Mesenchymal stem cell (in vitro differentiated cells and primary cell): Measurements from ENCODE around the gene GARNL3.

Experiments used
- DNase-seq: peaks from one replicate; pipeline ENCODE4 v3.0.0-alpha.2; 2013
- H2AFZ ChIP-seq: one replicate; pipeline ENCODE4 v1.6.1; 2013; ENCODE audit warnings: low read depth, mild to moderate bottlenecking, control low read depth, inconsistent platforms, low read length, moderate library complexity
- H2AK5ac ChIP-seq: 2 replicates; pipeline ENCODE4 v1.6.1; 2013; ENCODE audit warnings: low read length, moderate library complexity, mild to moderate bottlenecking, inconsistent platforms; ENCODE audit not compliant: severe bottlenecking
- H2BK120ac ChIP-seq: one replicate; pipeline ENCODE4 v1.6.1; 2013; ENCODE audit warnings: low read depth, mild to moderate bottlenecking, inconsistent platforms, low read length, moderate library complexity
- H2BK12ac ChIP-seq, 2 experiments: one replicate each; pipeline ENCODE4 v1.6.1; 2013; ENCODE audit warnings: inconsistent platforms in 2 of 2, low read length in 2 of 2, mild to moderate bottlenecking in 2 of 2, moderate library complexity in 2 of 2, control low read depth in 1 of 2
- H2BK15ac ChIP-seq: one replicate; pipeline ENCODE4 v1.6.1; 2013; ENCODE audit warnings: mild to moderate bottlenecking, low read depth, inconsistent platforms; ENCODE audit not compliant: poor library complexity, severe bottlenecking
- H2BK5ac ChIP-seq: 2 replicates; pipeline ENCODE4 v1.6.1; 2013; ENCODE audit warnings: low read depth, mild to moderate bottlenecking, low read length, control low read depth, inconsistent platforms; ENCODE audit not compliant: poor library complexity, severe bottlenecking
- H3K14ac ChIP-seq, 2 experiments: one replicate each; pipeline ENCODE4 v1.6.1; 2013; ENCODE audit warnings: inconsistent platforms in 2 of 2, low read length in 2 of 2, control low read depth in 1 of 2, mild to moderate bottlenecking in 1 of 2, moderate library complexity in 1 of 2
- H3K18ac ChIP-seq, 2 experiments: one replicate each; pipeline ENCODE4 v1.6.1; 2013; ENCODE audit warnings: inconsistent platforms in 2 of 2, low read length in 2 of 2, control low read depth in 1 of 2, low read depth in 1 of 2, mild to moderate bottlenecking in 1 of 2
- H3K23ac ChIP-seq, 2 experiments: one replicate each; pipeline ENCODE4 v1.6.1; 2013; ENCODE audit warnings: inconsistent platforms in 2 of 2, low read length in 2 of 2, mild to moderate bottlenecking in 2 of 2, moderate library complexity in 2 of 2, control low read depth in 1 of 2
- H3K27ac ChIP-seq: 2 replicates; pipeline ENCODE4 v1.5.1; 2013; ENCODE audit warnings: mild to moderate bottlenecking, moderate library complexity, low read length, control low read depth, inconsistent platforms; ENCODE audit not compliant: poor library complexity, severe bottlenecking
- H3K27me3 ChIP-seq, 2 experiments: 2 replicates each; pipeline versions ENCODE4 v1.6.1 to v1.7.0; 2013; ENCODE audit warnings: low read length in 2 of 2, mild to moderate bottlenecking in 2 of 2, moderate library complexity in 2 of 2, control low read depth in 1 of 2, inconsistent platforms in 1 of 2; ENCODE audit not compliant: control insufficient read depth in 1 of 2, insufficient read depth in 1 of 2
- H3K36me3 ChIP-seq, 2 experiments: 2 replicates each; pipeline versions ENCODE4 v1.6.1 to v1.7.0; 2013; ENCODE audit warnings: low read length in 2 of 2, control low read depth in 1 of 2, inconsistent platforms in 1 of 2, low read depth in 1 of 2, mild to moderate bottlenecking in 1 of 2; ENCODE audit not compliant: insufficient read depth in 2 of 2, control insufficient read depth in 1 of 2
- H3K4ac ChIP-seq, 2 experiments: one replicate each; pipeline ENCODE4 v1.6.1; 2013; ENCODE audit warnings: inconsistent platforms in 2 of 2, low read length in 2 of 2, mild to moderate bottlenecking in 2 of 2, moderate library complexity in 2 of 2, control low read depth in 1 of 2, low read depth in 1 of 2
- H3K4me1 ChIP-seq: 2 replicates; pipeline ENCODE4 v1.6.1; 2013; ENCODE audit warnings: low read depth, low read length, control low read depth; ENCODE audit not compliant: control insufficient read depth, insufficient read depth
- H3K4me2 ChIP-seq: 2 replicates; pipeline ENCODE4 v1.6.1; 2013; ENCODE audit warnings: low read length, mild to moderate bottlenecking, inconsistent platforms; ENCODE audit not compliant: poor library complexity, severe bottlenecking
- H3K4me3 ChIP-seq, 2 experiments: 2 replicates each; pipeline versions ENCODE4 v1.5.1 to v1.7.0; 2013; ENCODE audit warnings: low read length in 2 of 2, mild to moderate bottlenecking in 2 of 2, control low read depth in 1 of 2, low read depth in 1 of 2; ENCODE audit not compliant: insufficient read depth in 1 of 2
- H3K79me1 ChIP-seq: replicated peaks from 2 replicates; pipeline ENCODE4 v1.6.1; 2013; ENCODE audit warnings: mild to moderate bottlenecking, control low read depth, low read length, inconsistent platforms; ENCODE audit not compliant: poor library complexity, severe bottlenecking
- H3K9ac ChIP-seq: 2 replicates; pipeline ENCODE4 v1.7.0; 2013; ENCODE audit warnings: mild to moderate bottlenecking, low read length, moderate library complexity
- H3K9me3 ChIP-seq: 2 replicates; pipeline ENCODE4 v1.7.0; 2013; ENCODE audit warnings: mild to moderate bottlenecking, low read length; ENCODE audit not compliant: control insufficient read depth
- H4K8ac ChIP-seq: one replicate; pipeline ENCODE4 v1.6.1; 2013; ENCODE audit warnings: inconsistent platforms, mild to moderate bottlenecking, low read length, moderate library complexity
- H4K91ac ChIP-seq: one replicate; pipeline ENCODE4 v1.6.1; 2013; ENCODE audit warnings: mild to moderate bottlenecking, low read length, inconsistent platforms
- WGBS: methylation state at CpG from one replicate; pipeline ENCODE4 v1.1.7; 2013; ENCODE audit warnings: mixed read lengths; 5-methylcytosine and 5-hydroxymethylcytosine counted together

GARNL3 gene

GRCh38 chr9:127248241-127248640 is 16.3 kb upstream of the GARNL3 start:
- H3K4me1 ChIP-seq: no peaks in the 10 kb centered on the region
- DNase-seq: no peak
- no peak overlapping the region for H3K4ac ChIP-seq
- WGBS: 87% methylated on average over 3 of the region's 3 CpGs
- no peak overlapping the region for H3K4me2 ChIP-seq
- H2BK15ac ChIP-seq: no peak overlapping the region
- no peak overlapping the region for H4K8ac ChIP-seq
- H3K4me3 ChIP-seq: no peak overlapping the region
- H2AFZ ChIP-seq: no peak overlapping the region
- no peak overlapping the region for H3K23ac ChIP-seq
- H3K79me1 ChIP-seq: peaks cover 8% of the 10 kb centered on the region
- H2BK5ac ChIP-seq: no peak overlapping the region
- H3K27me3 ChIP-seq: peaks cover 0 to 19% of the 10 kb centered on the region in 2 experiments
- no peak overlapping the region for H3K14ac ChIP-seq
- no peak overlapping the region for H2BK12ac ChIP-seq
- no peak overlapping the region for H2AK5ac ChIP-seq
- no peak overlapping the region for H4K91ac ChIP-seq
- no peaks in the 10 kb centered on the region for H3K36me3 ChIP-seq
- no peak overlapping the region for H3K18ac ChIP-seq
- H2BK120ac ChIP-seq: no peak overlapping the region
- no peak overlapping the region for H3K27ac ChIP-seq
- no peaks in the 10 kb centered on the region for H3K9me3 ChIP-seq
- H3K9ac ChIP-seq: no peak overlapping the region

GRCh38 chr9:127249877-127250276 is 14.7 kb upstream of the GARNL3 start:
- no peaks in the 10 kb centered on the region for H3K4me1 ChIP-seq
- no peaks in the 10 kb centered on the region for H3K9me3 ChIP-seq
- no peak overlapping the region for H3K4me2 ChIP-seq
- no peak overlapping the region for H3K14ac ChIP-seq
- peaks cover 8% of the 10 kb centered on the region for H3K79me1 ChIP-seq
- H3K4ac ChIP-seq: no peak overlapping the region
- H2BK5ac ChIP-seq: no peak overlapping the region
- peaks cover 0 to 31% of the 10 kb centered on the region in 2 experiments for H3K27me3 ChIP-seq
- H2AFZ ChIP-seq: no peak overlapping the region
- H3K4me3 ChIP-seq: no peak overlapping the region
- H3K36me3 ChIP-seq: no peaks in the 10 kb centered on the region
- no peak overlapping the region for H4K91ac ChIP-seq
- H2BK120ac ChIP-seq: no peak overlapping the region
- H4K8ac ChIP-seq: no peak overlapping the region
- H2BK12ac ChIP-seq: no peak overlapping the region
- DNase-seq: no peak
- H3K9ac ChIP-seq: no peak overlapping the region
- 91% methylated on average over 5 of the region's 5 CpGs for WGBS
- H3K18ac ChIP-seq: no peak overlapping the region
- H3K23ac ChIP-seq: no peak overlapping the region
- no peak overlapping the region for H2BK15ac ChIP-seq
- H2AK5ac ChIP-seq: no peak overlapping the region
- H3K27ac ChIP-seq: no peak overlapping the region

GRCh38 chr9:127250896-127251391 is 13.6 kb upstream of the GARNL3 start:
- Histone ChIP-seq H3K9ac (no peak overlapping the region), H3K36me3 (no peaks in the 10 kb centered on the region), H3K9me3 (no peaks in the 10 kb centered on the region), H3K14ac (no peak overlapping the region), H3K4me1 (no peaks in the 10 kb centered on the region), H3K18ac (no peak overlapping the region), H2BK12ac (no peak overlapping the region), H2BK120ac (no peak overlapping the region), H4K91ac (no peak overlapping the region), H3K4me2 (no peak overlapping the region), H2AFZ (no peak overlapping the region), H3K27ac (no peak overlapping the region), H3K4me3 (no peak overlapping the region), H3K27me3 (peaks cover 0 to 38% of the 10 kb centered on the region in 2 experiments), H3K23ac (no peak overlapping the region), H2BK5ac (no peak overlapping the region), H2BK15ac (no peak overlapping the region), H2AK5ac (no peak overlapping the region), H3K4ac (no peak overlapping the region), H4K8ac (no peak overlapping the region), H3K79me1 (peaks cover 4% of the 10 kb centered on the region)
- DNase-seq: no peak
- WGBS: no CpG with 5 or more reads among the region's 3 CpGs

DNA sequence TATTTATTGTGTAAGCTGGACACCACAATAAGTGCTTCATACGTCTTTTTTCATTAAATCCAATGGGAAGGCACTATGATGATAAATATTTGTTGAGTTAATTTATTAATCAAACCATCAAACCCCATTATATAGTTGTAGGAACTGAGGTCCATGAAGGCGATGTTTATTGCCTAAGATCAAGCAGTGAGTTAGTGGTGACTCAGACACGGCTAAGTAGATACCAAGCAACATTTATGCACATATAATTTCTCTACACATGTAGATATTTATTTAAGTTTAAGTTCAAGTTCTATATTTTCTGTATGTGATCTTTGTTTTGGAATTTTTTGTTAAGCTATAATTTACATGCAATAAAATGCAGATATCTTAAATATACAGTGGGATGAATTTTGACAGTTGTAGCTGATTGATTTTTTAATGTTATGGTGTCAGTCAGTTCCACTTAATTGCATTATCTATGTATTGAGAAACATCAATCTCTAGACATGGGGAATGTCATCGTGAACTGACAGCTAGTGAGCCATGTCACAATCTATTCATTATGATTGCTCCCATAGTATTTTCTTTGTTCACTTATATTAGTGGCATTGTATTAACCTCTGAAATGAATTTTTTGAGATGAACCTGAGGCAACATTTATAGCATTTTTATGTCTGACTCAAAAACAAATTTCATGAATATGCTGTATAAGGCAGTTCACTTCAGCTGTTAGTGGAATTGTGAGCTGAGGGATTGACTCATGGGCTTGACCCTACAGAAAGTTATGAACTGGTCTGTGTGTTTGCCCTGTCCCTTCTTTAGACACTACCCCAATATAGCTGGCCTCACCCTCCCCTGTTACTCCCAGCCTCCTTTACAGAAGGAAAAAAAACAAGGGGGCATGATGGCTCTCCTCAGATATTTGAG is 11.9 kb upstream of the GARNL3 start:
- Histone ChIP-seq H3K9ac (no peak overlapping the region), H3K36me3 (no peaks in the 10 kb centered on the region)

More for the DNA sequence above, 11.9 kb upstream of the GARNL3 start:
- Histone ChIP-seq H3K4ac (no peak overlapping the region), H3K9me3 (no peaks in the 10 kb centered on the region), H3K27me3 (peaks cover 0 to 41% of the 10 kb centered on the region in 2 experiments), H3K4me2 (no peak overlapping the region), H4K8ac (no peak overlapping the region), H2AFZ (no peak overlapping the region), H2BK15ac (no peak overlapping the region), H3K4me3 (no peak overlapping the region), H2BK5ac (no peak overlapping the region), H3K14ac (no peak overlapping the region), H2BK120ac (no peak overlapping the region), H2AK5ac (no peak overlapping the region), H3K18ac (no peak overlapping the region), H3K27ac (no peak overlapping the region), H4K91ac (no peak overlapping the region), H3K79me1 (peaks cover 1% of the 10 kb centered on the region), H3K4me1 (no peaks in the 10 kb centered on the region), H3K23ac (no peak overlapping the region), H2BK12ac (no peak overlapping the region)
- DNase-seq: no peak
- no CpG with 5 or more reads among the region's 4 CpGs for WGBS
